AG04449 (cell line): ENCODE results near the gene SDSL.
A peak's percentile ranks its signal among the peaks of the same experiment; 100 is the strongest.

Source experiments
- CTCF ChIA-PET: fragments of 350-600 bp; formaldehyde crosslinking; extraction: SDS; loops from one replicate; lab custom pipeline; 2021; ENCODE audit warnings: antibody characterized with exemption; lab: Yijun Ruan, JAX
- POLR2A ChIA-PET: fragments of 400-600, 350-600 bp; formaldehyde crosslinking; extraction: SDS; loops from one replicate; lab custom pipeline; 2020; ENCODE audit warnings: antibody characterized with exemption, inconsistent platforms; lab: Yijun Ruan, JAX
- DNase-seq: peaks from one replicate; pipeline ENCODE4 v3.0.0-alpha.2; 2010; ENCODE audit warnings: low read depth, low spot score
- H3K4me3 ChIP-seq: 2 replicates; pipeline ENCODE4 v1.5.1; 2011; ENCODE audit warnings: low read depth, mild to moderate bottlenecking, control low read depth, low read length
- CTCF ChIP-seq: IDR thresholded peaks from one replicate; pipeline ENCODE4 v1.5.1; 2011; ENCODE audit warnings: mild to moderate bottlenecking, moderate library complexity, low read length, control low read depth, inconsistent platforms; ENCODE audit not compliant: insufficient read depth; ENCODE audit errors: missing control alignments

SDSL gene

GRCh38 chr12:113464852-113465719, 42.9 kb downstream of the SDSL start:
- POLR2A ChIA-PET, result no interaction called here
- H3K4me3 ChIP-seq, result no peak overlapping the region
- TF ChIP-seq CTCF, result no peak
- no peak for DNase-seq
- CTCF ChIA-PET, result interaction anchor here (0.9 to 2.6 kb wide), 7 partner anchors 20 to 448 kb away, joined by 3 to 8 read pairs (median 4); no protein-coding TSS in a partner anchor

DNA sequence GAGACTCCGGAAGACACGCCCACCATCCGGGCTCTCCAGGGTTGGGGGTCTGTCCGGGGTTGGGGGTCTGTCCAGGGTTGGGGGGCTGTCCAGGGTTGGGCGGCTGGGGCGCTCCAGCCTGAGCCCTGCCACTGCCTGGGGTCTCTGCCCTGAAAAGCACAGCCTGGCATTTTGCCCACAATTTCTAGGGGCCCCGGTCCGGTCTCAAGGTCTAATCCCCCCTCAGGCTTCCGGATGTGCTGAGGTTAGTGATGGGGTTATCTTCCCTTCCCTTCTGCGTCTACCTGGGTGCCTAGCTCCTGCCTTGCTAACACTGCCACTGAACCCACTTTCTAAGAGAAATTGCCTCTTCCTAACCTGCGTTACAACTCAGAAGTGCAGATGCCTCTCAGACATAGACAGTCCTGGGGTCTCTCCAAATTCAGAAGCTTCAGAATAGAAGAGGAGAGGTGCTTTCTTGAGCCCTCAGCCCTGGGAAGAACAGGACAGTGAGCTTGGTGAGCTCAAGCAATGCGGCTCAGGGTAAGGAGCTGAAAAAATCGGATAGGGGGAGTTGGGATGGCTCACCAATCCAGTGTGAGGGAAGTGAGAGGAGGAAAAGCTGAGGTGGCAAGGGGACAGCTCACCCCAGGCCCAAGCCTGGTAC, 43.8 kb downstream of the SDSL start:
- TF ChIP-seq CTCF, result no peak
- ChIA-PET POLR2A (no interaction called here), CTCF (interaction anchor here (0.8 to 2.6 kb wide), 3 partner anchors 20 to 448 kb away, joined by 3 to 8 read pairs (median 7); no protein-coding TSS in a partner anchor)
- no peak for DNase-seq
- no peak overlapping the region for H3K4me3 ChIP-seq

DNA sequence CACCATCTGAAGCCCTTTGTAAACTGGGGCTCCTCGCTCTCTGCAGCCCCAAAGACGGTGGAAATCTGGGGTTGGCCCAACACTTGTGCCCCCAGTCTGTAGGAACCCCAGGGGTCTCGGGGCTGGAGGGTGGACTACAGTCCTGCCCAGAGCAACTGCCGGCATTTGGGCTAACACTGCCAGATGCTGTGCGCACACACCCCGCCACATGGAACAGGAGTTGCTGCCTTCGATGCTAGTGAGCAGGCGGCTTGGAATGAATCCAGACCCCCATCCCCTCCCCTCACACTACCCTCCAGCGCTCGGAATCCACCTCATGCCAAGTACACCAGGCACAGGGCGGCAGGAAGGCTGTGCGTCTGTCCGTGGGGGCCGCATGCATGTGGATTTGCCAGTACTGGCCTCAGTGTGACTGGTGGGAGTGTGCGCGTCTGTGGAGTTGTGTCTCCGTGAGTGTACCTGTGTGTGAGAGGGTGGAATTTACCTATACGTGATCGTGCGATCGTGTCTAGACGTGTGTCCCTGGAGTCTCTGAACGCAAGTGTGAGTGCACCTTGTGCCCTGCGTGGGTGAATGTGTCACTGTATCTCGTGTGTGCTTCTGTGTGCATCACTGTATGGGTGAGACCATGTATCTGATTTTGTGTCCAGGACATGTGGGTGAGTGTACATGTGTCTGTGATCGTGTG, 44.4 kb downstream of the SDSL start:
- no peak for TF ChIP-seq CTCF
- POLR2A ChIA-PET, result no interaction called here
- no peak overlapping the region for H3K4me3 ChIP-seq
- CTCF ChIA-PET, result interaction anchor here (0.8 to 2.6 kb wide), 3 partner anchors 21 to 447 kb away, joined by 3 to 8 read pairs (median 7); no protein-coding TSS in a partner anchor
- DNase-seq, result no peak

GRCh38 chr12:113467142-113467501, 44.9 kb downstream of the SDSL start:
- ChIA-PET POLR2A (no interaction called here), CTCF (no interaction called here)
- H3K4me3 ChIP-seq, result peak overlapping the region; percentile 25
- TF ChIP-seq CTCF, result no peak
- no peak for DNase-seq

GRCh38 chr12:113467502-113468364, 45.6 kb downstream of the SDSL start:
- peak overlapping the region; percentile 25 for H3K4me3 ChIP-seq
- POLR2A ChIA-PET, result no interaction called here
- TF ChIP-seq CTCF, result no peak

More at GRCh38 chr12:113467502-113468364, 45.6 kb downstream of the SDSL start:
- CTCF ChIA-PET, result no interaction called here
- DNase-seq, result no peak
